ENCODE measurements around the gene AMZ1. TPM values are rescaled to one million over a fixed set of nuclear protein-coding genes. Genes with fewer than 3 reads are reported as not detected.
"Not testable (repeated sequence)": the region's sequence is repeated elsewhere in the genome, so short reads cannot be mapped to it uniquely, and the experiment has no call there.

The AMZ1 gene
- total and polyA plus RNA-seq, 9 donors, result 0.15 to 2.6 (median 0.65) TPM; not detected in 1

DNA sequence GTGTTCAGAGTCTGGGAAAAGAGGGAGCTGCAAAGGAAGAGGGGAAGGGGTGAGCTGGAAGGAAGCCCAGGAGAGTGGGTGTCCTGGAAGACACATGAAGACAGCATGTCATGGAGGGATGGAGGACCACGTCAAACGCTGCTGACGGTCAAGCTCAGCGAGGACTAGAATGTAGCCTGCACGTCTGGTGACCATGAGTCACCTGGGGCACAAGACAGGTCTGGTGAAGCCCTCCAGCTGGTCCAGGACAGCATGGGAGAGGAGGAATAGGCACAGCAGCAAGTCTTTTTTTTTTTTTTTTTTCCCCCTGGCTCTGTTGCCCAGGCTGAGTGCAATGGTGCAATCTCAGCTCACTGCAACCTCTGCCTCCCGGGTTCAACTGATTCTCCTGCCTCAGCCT, 19.6 kb upstream of the AMZ1 start:
- Histone ChIP-seq H3K36me3 (no peaks in the 10 kb centered on the region), H3K27me3 (no peaks in the 10 kb centered on the region), H3K4me1 (ENCODE audit: insufficient read depth) (peaks cover 5% of the 10 kb centered on the region), H3K4me3 (no peak overlapping the region), H3K9me3 (no peaks in the 10 kb centered on the region), H3K27ac (no peak overlapping the region)
- intact Hi-C loops (cut with DNase I), result no loop called here
- no peak for TF ChIP-seq POLR2A (IDR thresholded peaks at IDR 0.05)
- TF ChIP-seq, protein P1, sequence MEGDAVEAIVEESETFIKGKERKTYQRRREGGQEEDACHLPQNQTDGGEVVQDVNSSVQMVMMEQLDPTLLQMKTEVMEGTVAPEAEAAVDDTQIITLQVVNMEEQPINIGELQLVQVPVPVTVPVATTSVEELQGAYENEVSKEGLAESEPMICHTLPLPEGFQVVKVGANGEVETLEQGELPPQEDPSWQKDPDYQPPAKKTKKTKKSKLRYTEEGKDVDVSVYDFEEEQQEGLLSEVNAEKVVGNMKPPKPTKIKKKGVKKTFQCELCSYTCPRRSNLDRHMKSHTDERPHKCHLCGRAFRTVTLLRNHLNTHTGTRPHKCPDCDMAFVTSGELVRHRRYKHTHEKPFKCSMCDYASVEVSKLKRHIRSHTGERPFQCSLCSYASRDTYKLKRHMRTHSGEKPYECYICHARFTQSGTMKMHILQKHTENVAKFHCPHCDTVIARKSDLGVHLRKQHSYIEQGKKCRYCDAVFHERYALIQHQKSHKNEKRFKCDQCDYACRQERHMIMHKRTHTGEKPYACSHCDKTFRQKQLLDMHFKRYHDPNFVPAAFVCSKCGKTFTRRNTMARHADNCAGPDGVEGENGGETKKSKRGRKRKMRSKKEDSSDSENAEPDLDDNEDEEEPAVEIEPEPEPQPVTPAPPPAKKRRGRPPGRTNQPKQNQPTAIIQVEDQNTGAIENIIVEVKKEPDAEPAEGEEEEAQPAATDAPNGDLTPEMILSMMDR (IDR thresholded peaks at IDR 0.05), result no peak
- no peak for TF ChIP-seq EP300 (IDR thresholded peaks at IDR 0.05)
- DNase-seq, result peak in 1 of 5 donors; percentile 44
- 24 to 37% (median 28%) methylated on average over 6 of the region's 6 CpGs for WGBS, 3 donors

DNA sequence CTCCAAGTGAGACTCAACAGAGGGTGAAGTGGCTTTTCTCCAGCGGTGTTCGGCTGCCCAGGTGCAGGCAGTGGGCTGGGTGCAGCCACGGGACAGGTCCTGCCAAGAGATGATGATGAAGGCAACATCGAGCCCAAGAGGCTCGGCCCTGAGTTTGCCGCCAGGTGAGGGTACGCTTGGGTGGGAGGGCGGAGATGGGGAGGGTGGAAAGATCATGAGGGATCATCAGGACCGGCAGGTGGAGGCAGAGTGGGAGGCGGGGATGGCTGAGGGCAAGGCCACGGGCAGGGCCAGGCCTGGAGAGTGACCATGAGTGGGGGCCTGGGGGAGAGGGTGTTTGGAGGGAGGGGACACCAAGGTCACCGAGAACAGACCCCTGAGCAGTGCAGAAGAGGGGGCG, 17.8 kb upstream of the AMZ1 start:
- H3K36me3 ChIP-seq, result no peaks in the 10 kb centered on the region
- TF ChIP-seq EP300 (IDR thresholded peaks at IDR 0.05) (no peak), POLR2A (IDR thresholded peaks at IDR 0.05) (no peak)
- TF ChIP-seq, protein P1 (IDR thresholded peaks at IDR 0.05), result no peak
- no peak overlapping the region for H3K27ac ChIP-seq
- no peak for DNase-seq
- no peaks in the 10 kb centered on the region for H3K27me3 ChIP-seq
- no peak overlapping the region for H3K4me3 ChIP-seq
- 59 to 64% (median 62%) methylated on average over 13 of the region's 13 CpGs for WGBS, 3 donors
- no peaks in the 10 kb centered on the region for H3K4me1 ChIP-seq (ENCODE audit: insufficient read depth)
- H3K9me3 ChIP-seq, result no peaks in the 10 kb centered on the region
- intact Hi-C loops (cut with DNase I), result no loop called here

DNA sequence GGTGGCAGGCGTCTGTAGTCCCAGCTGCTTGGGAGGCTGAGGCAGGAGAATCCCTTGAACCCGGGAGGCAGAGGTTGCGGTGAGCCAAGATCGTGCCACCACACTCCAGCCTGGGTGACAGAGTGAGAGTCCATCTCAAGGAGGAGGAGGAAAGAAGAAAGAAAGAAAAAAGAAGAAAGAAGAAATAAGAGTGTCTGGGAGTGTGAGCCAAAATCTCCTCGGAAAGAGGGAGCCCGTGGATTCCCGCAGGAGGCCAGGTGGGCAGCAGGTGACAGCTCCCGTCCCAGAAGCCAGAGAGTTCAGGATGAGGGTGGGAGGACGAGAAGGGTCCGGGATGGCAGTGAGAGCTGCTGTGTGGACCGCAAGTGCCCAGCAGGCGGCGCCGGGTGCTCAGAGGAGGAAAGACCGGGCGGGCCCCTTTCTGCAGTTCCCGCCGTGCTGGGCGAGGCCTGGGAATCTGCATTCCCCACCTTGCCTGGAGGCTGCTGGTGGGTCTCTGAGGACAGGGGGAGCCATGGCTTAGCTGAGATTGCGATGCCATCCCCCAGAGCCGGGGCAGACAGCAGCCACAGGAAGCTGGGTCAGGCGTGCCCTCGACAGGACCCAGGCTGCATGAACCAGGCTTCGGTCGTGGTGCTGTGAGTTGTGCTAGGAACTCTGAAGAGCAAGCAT, 17.1 kb upstream of the AMZ1 start:
- WGBS, 3 donors, result 16 to 19% (median 17%) methylated on average over 23 to 25 of the region's 25 CpGs
- Histone ChIP-seq H3K27me3 (no peaks in the 10 kb centered on the region), H3K4me1 (ENCODE audit: insufficient read depth) (no peaks in the 10 kb centered on the region), H3K4me3 (no peak overlapping the region), H3K27ac (no peak overlapping the region), H3K36me3 (no peaks in the 10 kb centered on the region), H3K9me3 (no peaks in the 10 kb centered on the region)
- TF ChIP-seq, protein P1 (IDR thresholded peaks at IDR 0.05), result peak; percentile 61 to 74 (median 65)
- TF ChIP-seq EP300 (IDR thresholded peaks at IDR 0.05), result no peak
- DNase-seq, result peak; percentile 47 to 82 (median 75)
- intact Hi-C loops (cut with DNase I), result no loop called here

DNA sequence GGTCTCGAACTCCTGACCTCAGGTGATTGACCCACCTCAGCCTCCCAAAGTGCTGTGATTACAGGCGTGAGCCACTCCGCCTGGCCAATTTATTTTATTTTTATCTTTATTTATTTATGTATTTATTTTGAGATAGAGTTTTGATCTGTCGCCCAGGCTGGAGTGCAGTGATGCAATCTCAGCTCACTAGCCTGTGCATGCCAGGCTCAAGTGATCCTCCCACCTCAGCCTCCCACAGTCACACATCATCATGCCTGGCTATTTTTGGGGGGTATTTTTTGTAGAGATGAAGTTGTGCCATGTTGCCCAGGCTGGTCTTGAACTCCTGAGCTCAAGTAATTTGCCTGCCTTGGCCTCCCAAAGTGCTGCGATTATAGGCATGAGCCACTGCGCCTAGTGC, 14.8 kb upstream of the AMZ1 start:
- H3K27ac ChIP-seq; H3K36me3 ChIP-seq; H3K9me3 ChIP-seq; H3K27me3 ChIP-seq; H3K4me3 ChIP-seq; intact Hi-C loops (cut with DNase I); DNase-seq; H3K4me1 ChIP-seq (ENCODE audit: insufficient read depth): not testable (repeated sequence)
- 71 to 78% (median 78%) methylated on average over 6 of the region's 6 CpGs for WGBS, 3 donors

DNA sequence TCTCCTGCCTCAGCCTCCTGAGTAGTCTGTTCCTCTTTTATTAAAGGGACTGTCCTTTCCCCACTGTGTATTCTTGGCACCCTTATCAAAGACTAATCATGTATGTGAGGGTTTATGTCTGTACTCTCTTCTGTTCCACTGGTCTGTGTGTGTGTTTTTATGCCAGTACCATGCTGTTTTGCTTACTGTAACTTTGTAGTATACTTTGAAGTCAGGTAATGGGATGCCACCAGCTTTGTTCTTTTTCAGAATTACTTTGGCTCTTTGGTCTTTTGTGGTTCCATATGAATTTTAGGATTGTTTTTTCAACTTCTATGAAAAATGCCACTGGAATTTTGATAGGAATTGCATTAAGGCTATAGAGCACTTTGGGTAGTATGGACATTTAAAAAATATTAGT, 14.1 kb upstream of the AMZ1 start:
- H3K9me3 ChIP-seq, result no peaks in the 10 kb centered on the region
- H3K27me3 ChIP-seq, result no peaks in the 10 kb centered on the region
- H3K27ac ChIP-seq, result no peak overlapping the region
- intact Hi-C loops (cut with DNase I), result no loop called here
- H3K4me1 ChIP-seq (ENCODE audit: insufficient read depth), result no peaks in the 10 kb centered on the region
- H3K4me3 ChIP-seq, result no peak overlapping the region
- H3K36me3 ChIP-seq, result no peaks in the 10 kb centered on the region
- TF ChIP-seq, protein P1 (IDR thresholded peaks at IDR 0.05), result no peak
- TF ChIP-seq POLR2A (IDR thresholded peaks at IDR 0.05) (no peak), EP300 (IDR thresholded peaks at IDR 0.05) (no peak)
- DNase-seq, result no peak

All from ovary (tissue), 9 donors.